Measurements from ENCODE around the gene NMNAT2. TPM values are rescaled to one million over a fixed set of nuclear protein-coding genes. Genes with fewer than 3 reads are reported as not detected.

NMNAT2 gene
- total and polyA plus RNA-seq, 2 of the 8 experiments (the other 6 are each of a cell fraction or from before 2014, with no cell fraction given): 6.5 to 20.9 TPM

GRCh38 chr1:183443011-183443410, 24.8 kb upstream of the NMNAT2 start:
- Histone ChIP-seq H2BK12ac (ENCODE audit: low read depth, low read length) (no peak overlapping the region), H2BK120ac (replicated peaks; ENCODE audit: low read depth, low read length) (no peak overlapping the region), H4K8ac (ENCODE audit: extremely low read depth, insufficient read depth, low read length) (no peak overlapping the region), H3K18ac (ENCODE audit: extremely low read depth, low read length) (no peak overlapping the region), H3K14ac (ENCODE audit: insufficient read length) (no peak overlapping the region), H3K9me3 (ENCODE audit: insufficient read depth in 2 of 2, low read depth in 1 of 2, low read length in 1 of 2) (no peaks in the 10 kb centered on the region), H3K79me2 (ENCODE audit: control insufficient read depth in 1 of 2, insufficient read depth in 2 of 2, low read length in 2 of 2) (no peaks in the 10 kb centered on the region), H2AK5ac (ENCODE audit: low read depth, low read length) (no peak overlapping the region), H3K4me3 (ENCODE audit: extremely low read depth in 1 of 4, insufficient read depth in 2 of 4, low read depth in 3 of 4, low read length in 4 of 4) (no peak overlapping the region), H4K91ac (replicated peaks; ENCODE audit: insufficient read length, low read length) (no peak overlapping the region), H3K23ac (ENCODE audit: insufficient read length) (no peak overlapping the region), H3K4ac (replicated peaks; ENCODE audit: insufficient read length, low read depth, low read length) (no peak overlapping the region), H2BK5ac (ENCODE audit: low read depth, low read length) (no peak overlapping the region), H4K5ac (ENCODE audit: insufficient read length, low read depth, low read length) (no peak overlapping the region), H3K23me2 (ENCODE audit: low read depth, low read length) (peaks cover 2% of the 10 kb centered on the region; the same call in 1 of the 2 replicates), H2BK20ac (ENCODE audit: low read length) (no peak overlapping the region), H2BK15ac (ENCODE audit: low read length) (no peak overlapping the region), H4K20me1 (replicated peaks in 1 of 2; ENCODE audit: control insufficient read depth in 1 of 2, insufficient read depth in 2 of 2, low read length in 2 of 2) (no peaks in the 10 kb centered on the region), H3K4me2 (ENCODE audit: insufficient read depth in 1 of 2, low read depth in 2 of 2, low read length in 2 of 2) (no peak overlapping the region), H2AFZ (ENCODE audit: low read length) (no peak overlapping the region), H3K79me1 (ENCODE audit: low read depth, low read length) (no peaks in the 10 kb centered on the region), H3K36me3 (ENCODE audit: control insufficient read depth in 2 of 4, insufficient read depth in 4 of 4, low read length in 3 of 4) (no peaks in the 10 kb centered on the region), H3K27ac (ENCODE audit: low read depth, low read length) (no peak overlapping the region), H3K56ac (replicated peaks; ENCODE audit: insufficient read length, low read depth, low read length) (no peak overlapping the region), H3K9ac (replicated peaks in 1 of 4; ENCODE audit: extremely low read depth in 1 of 4, low read depth in 3 of 4, low read length in 3 of 4) (no peak overlapping the region), H3K4me1 (replicated peaks in 1 of 4; ENCODE audit: control insufficient read depth in 3 of 4, insufficient read depth in 4 of 4, low read length in 3 of 4) (no peaks in the 10 kb centered on the region), H3K27me3 (replicated peaks in 1 of 4; ENCODE audit: control insufficient read depth in 3 of 4, extremely low read depth in 1 of 4, insufficient read depth in 3 of 4, low read length in 3 of 4) (no peaks in the 10 kb centered on the region)
- ChIA-PET CTCF (ENCODE audit: partially characterized antibody) (interaction anchor here (1.1 to 1.4 kb wide), 2 partner anchors 22 to 26 kb away, joined by 3 read pairs; no protein-coding TSS in a partner anchor), POLR2A (ENCODE audit: partially characterized antibody) (no interaction called here)
- no peak for FAIRE-seq
- DNase-seq (ENCODE audit: low read depth in 1 of 2, low spot score in 2 of 2): no peak
- WGBS, 2 experiments (ENCODE audit: extremely low coverage in 1 of 2, insufficient coverage in 1 of 2, insufficient read length in 1 of 2, insufficient replicate concordance in 2 of 2, low coverage in 1 of 2, low lambda C conversion rate in 2 of 2, missing lambda C conversion rate in 1 of 2): 89% methylated on average over 2 of the region's 2 CpGs; no CpG with 5 or more reads in 1 of the 2 experiments
- TF ChIP-seq RFX5 (IDR thresholded peaks at IDR 0.05; ENCODE audit: borderline replicate concordance, low read depth, low read length): no peak
- no peak for TF ChIP-seq GABPA (IDR thresholded peaks at IDR 0.05; ENCODE audit: borderline replicate concordance, insufficient read depth, low read length)
- TF ChIP-seq BCL11A (IDR thresholded peaks at IDR 0.05; ENCODE audit: low read depth in 2 of 2, low read length in 2 of 2): no peak
- no peak for TF ChIP-seq EP300 (IDR thresholded peaks at IDR 0.05; ENCODE audit: borderline replicate concordance in 1 of 2, low read depth in 2 of 2, low read length in 2 of 2)
- no peak for TF ChIP-seq ASH2L (IDR thresholded peaks at IDR 0.05; ENCODE audit: low read length)
- no peak for TF ChIP-seq ZNF274 (IDR thresholded peaks at IDR 0.05; ENCODE audit: borderline replicate concordance, extremely low read depth, low read length)
- no peak for TF ChIP-seq POLR2AphosphoS5 (IDR thresholded peaks at IDR 0.05; ENCODE audit: low read depth, low read length)
- no peak for TF ChIP-seq SUZ12 (IDR thresholded peaks at IDR 0.05; ENCODE audit: low read length)
- TF ChIP-seq NRF1 (IDR thresholded peaks at IDR 0.05; ENCODE audit: low read depth, low read length): no peak
- no peak for TF ChIP-seq PHF8 (conservative IDR thresholded peaks at IDR 0.05; ENCODE audit: low read depth, low read length)
- no peak for TF ChIP-seq MAX (IDR thresholded peaks at IDR 0.05)
- no peak for TF ChIP-seq BACH1 (IDR thresholded peaks at IDR 0.05; ENCODE audit: low read length)
